A673 (cell line): ENCODE data around the gene NCLN.

Experiments
- EZH2 ChIP-seq: fragments of 200-600 bp; sonication (generic); IDR thresholded peaks from 2 replicates; pipeline ENCODE4 v1.6.1; 2017; ENCODE audit warnings: borderline replicate concordance, low read depth, mild to moderate bottlenecking, mixed read lengths, antibody characterized with exemption, low read length; ENCODE audit not compliant: poor library complexity, severe bottlenecking
- TF ChIP-seq, protein P1 (sequence below): fragments of 300-800, 200-600 bp; sonication (generic); conservative IDR thresholded peaks from 2 replicates; pipeline ENCODE4 v1.5.1; 2017; ENCODE audit warnings: low read depth, mild to moderate bottlenecking, antibody characterized with exemption, low read length, moderate library complexity, mixed read lengths

DNA sequence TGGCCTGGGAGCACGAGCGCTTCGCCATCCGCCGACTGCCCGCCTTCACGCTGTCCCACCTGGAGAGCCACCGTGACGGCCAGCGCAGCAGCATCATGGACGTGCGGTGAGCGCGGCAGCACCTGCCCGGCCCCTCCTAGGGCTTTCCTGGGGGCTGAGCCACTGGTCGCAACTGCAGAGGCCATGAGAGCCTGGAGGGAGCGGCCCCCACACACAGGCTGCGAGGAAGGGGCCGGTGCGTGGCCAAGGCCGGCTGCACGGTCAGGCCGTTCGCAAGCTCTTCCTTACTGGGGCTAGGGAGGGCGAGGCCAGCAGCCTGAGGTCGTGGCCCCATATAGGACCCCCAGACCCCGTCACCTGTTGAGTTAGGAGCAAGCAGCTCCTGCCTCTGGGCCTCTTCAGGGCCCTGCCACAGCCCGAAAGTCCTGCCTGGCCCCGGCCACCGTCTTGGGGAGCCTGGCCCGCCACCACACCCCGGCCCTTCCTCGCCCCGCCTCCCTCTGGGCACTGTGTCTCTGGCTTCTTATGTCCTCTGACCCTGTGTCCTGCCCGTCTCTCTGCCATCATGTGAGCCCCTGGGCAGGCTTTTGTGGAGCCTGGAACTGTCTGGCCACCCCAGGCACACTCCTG lies 19.0 kb downstream of the NCLN start:
- TF ChIP-seq, protein P1, sequence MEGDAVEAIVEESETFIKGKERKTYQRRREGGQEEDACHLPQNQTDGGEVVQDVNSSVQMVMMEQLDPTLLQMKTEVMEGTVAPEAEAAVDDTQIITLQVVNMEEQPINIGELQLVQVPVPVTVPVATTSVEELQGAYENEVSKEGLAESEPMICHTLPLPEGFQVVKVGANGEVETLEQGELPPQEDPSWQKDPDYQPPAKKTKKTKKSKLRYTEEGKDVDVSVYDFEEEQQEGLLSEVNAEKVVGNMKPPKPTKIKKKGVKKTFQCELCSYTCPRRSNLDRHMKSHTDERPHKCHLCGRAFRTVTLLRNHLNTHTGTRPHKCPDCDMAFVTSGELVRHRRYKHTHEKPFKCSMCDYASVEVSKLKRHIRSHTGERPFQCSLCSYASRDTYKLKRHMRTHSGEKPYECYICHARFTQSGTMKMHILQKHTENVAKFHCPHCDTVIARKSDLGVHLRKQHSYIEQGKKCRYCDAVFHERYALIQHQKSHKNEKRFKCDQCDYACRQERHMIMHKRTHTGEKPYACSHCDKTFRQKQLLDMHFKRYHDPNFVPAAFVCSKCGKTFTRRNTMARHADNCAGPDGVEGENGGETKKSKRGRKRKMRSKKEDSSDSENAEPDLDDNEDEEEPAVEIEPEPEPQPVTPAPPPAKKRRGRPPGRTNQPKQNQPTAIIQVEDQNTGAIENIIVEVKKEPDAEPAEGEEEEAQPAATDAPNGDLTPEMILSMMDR = no peak
- TF ChIP-seq EZH2 = no peak
